MCF 10A (cell line): Measurements from ENCODE around the gene NUCB1. TPM values are rescaled to one million over a fixed set of nuclear protein-coding genes. Genes with fewer than 3 reads are reported as not detected.

Experiments
- BruUV-seq: library from RNA; stranded (reverse); fragments of 400-500 nt; replicated peaks from 2 replicates; lab custom pipeline; 2021; lab: Mats Ljungman, UMichigan
- CTCF ChIA-PET: fragments of 300-600 bp; sonication (Branson Sonifier 250); formaldehyde crosslinking; extraction: SDS; loops from one replicate; lab custom pipeline; 2021; ENCODE audit warnings: antibody characterized with exemption, inconsistent platforms; lab: Yijun Ruan, JAX
- POLR2A ChIA-PET: fragments of 300-600, 350-650 bp; sonication (Branson Sonifier 250); formaldehyde crosslinking; extraction: SDS; loops from one replicate; lab custom pipeline; 2020; ENCODE audit warnings: antibody characterized with exemption, inconsistent platforms; lab: Yijun Ruan, JAX
- DNase-seq: peaks from one replicate; pipeline ENCODE4 v3.0.0-alpha.2; 2018; ENCODE audit not compliant: unreplicated experiment
- H3K27ac Mint-ChIP-seq: one replicate; pipeline ENCODE4 v1.8.0; 2022; ENCODE audit warnings: mild to moderate bottlenecking, low read depth, mixed read lengths; ENCODE audit not compliant: unreplicated experiment
- H3K27me3 Mint-ChIP-seq: one replicate; pipeline ENCODE4 v1.8.0; 2022; ENCODE audit warnings: mixed read lengths; ENCODE audit not compliant: insufficient read depth, unreplicated experiment
- H3K36me3 Mint-ChIP-seq: one replicate; pipeline ENCODE4 v1.8.0; 2022; ENCODE audit warnings: mild to moderate bottlenecking, moderate library complexity, mixed read lengths; ENCODE audit not compliant: insufficient read depth, unreplicated experiment
- H3K4me1 Mint-ChIP-seq: one replicate; pipeline ENCODE4 v1.8.0; 2022; ENCODE audit warnings: mixed read lengths; ENCODE audit not compliant: insufficient read depth, unreplicated experiment
- H3K4me3 Mint-ChIP-seq: one replicate; pipeline ENCODE4 v1.8.0; 2022; ENCODE audit warnings: mild to moderate bottlenecking, moderate library complexity, mixed read lengths; ENCODE audit not compliant: unreplicated experiment
- H3K9me3 Mint-ChIP-seq: one replicate; pipeline ENCODE4 v1.8.0; 2022; ENCODE audit warnings: mixed read lengths; ENCODE audit not compliant: unreplicated experiment
- CTCF ChIP-seq: fragments of 200-600 bp; IDR thresholded peaks from one replicate; pipeline ENCODE4 v1.8.0; 2022; ENCODE audit warnings: antibody characterized with exemption, mild to moderate bottlenecking; ENCODE audit not compliant: unreplicated experiment
- intact Hi-C: fragments of 100-400 bp; cut with micrococcal nuclease; formaldehyde crosslinking; loops from 2 replicates; pipeline ENCODE4 v1.14.1; 2022
- total RNA-seq: library from RNA; stranded (reverse); gene quantifications from 2 replicates; pipeline ENCODE4 v1.2.3, GENCODE V29; 2022

NUCB1 gene
- total RNA-seq, 1 experiment from 2014 or later: 61.4 TPM

GRCh38 chr19:48934837-48935236 lies 34.7 kb downstream of the NUCB1 start:
- no peak overlapping the region for H3K4me3 Mint-ChIP-seq
- H3K27ac Mint-ChIP-seq: no peak overlapping the region
- H3K36me3 Mint-ChIP-seq: no peaks in the 10 kb centered on the region
- CTCF ChIA-PET: no interaction called here
- H3K9me3 Mint-ChIP-seq: no peaks in the 10 kb centered on the region
- intact Hi-C loops: no loop called here
- DNase-seq: no peak
- BruUV-seq: no TSS peak
- TF ChIP-seq CTCF: no peak
- H3K27me3 Mint-ChIP-seq: no peaks in the 10 kb centered on the region
- POLR2A ChIA-PET: no interaction called here
- peaks cover 5% of the 10 kb centered on the region for H3K4me1 Mint-ChIP-seq

- Mint-ChIP-seq H3K4me3 (no peak overlapping the region), H3K27ac (no peak overlapping the region), H3K9me3 (no peaks in the 10 kb centered on the region), H3K36me3 (no peaks in the 10 kb centered on the region), H3K4me1 (peaks cover 5% of the 10 kb centered on the region), H3K27me3 (no peaks in the 10 kb centered on the region)
- intact Hi-C loops: no loop called here
- no peak for TF ChIP-seq CTCF
- ChIA-PET POLR2A (interaction anchor here (0.7 kb wide), 1 partner anchor 10 kb away, joined by 3 read pairs; no protein-coding TSS in a partner anchor), CTCF (interaction anchor here (0.7 kb wide), 1 partner anchor 8 kb away, joined by 3 read pairs; no protein-coding TSS in a partner anchor)
- BruUV-seq: no TSS peak
- no peak for DNase-seq
Measured at GRCh38 chr19:48935864-48936263, 35.8 kb downstream of the NUCB1 start.

GRCh38 chr19:48938256-48938655 lies 38.1 kb downstream of the NUCB1 start:
- DNase-seq: no peak
- Mint-ChIP-seq H3K4me3 (no peak overlapping the region), H3K9me3 (no peaks in the 10 kb centered on the region), H3K4me1 (peaks cover 5% of the 10 kb centered on the region), H3K27me3 (no peaks in the 10 kb centered on the region), H3K27ac (no peak overlapping the region), H3K36me3 (no peaks in the 10 kb centered on the region)
- TF ChIP-seq CTCF: no peak
- BruUV-seq: no TSS peak
- intact Hi-C loops: no loop called here
- CTCF ChIA-PET: no interaction called here
- POLR2A ChIA-PET: no interaction called here

GRCh38 chr19:48940902-48941301 lies 40.8 kb downstream of the NUCB1 start:
- Mint-ChIP-seq H3K4me3 (no peak overlapping the region), H3K36me3 (no peaks in the 10 kb centered on the region), H3K27ac (no peak overlapping the region), H3K4me1 (no peaks in the 10 kb centered on the region), H3K27me3 (no peaks in the 10 kb centered on the region), H3K9me3 (no peaks in the 10 kb centered on the region)
- TF ChIP-seq CTCF: no peak
- ChIA-PET POLR2A (interaction anchor here (0.9 kb wide), 1 partner anchor 9 kb away, joined by 3 read pairs; no protein-coding TSS in a partner anchor), CTCF (interaction anchor here (1.0 kb wide), 1 partner anchor 284 kb away, joined by 3 read pairs; no protein-coding TSS in a partner anchor)
- intact Hi-C loops: no loop called here
- no peak for DNase-seq
- BruUV-seq: no TSS peak
